Lung (tissue), 12 donors: ENCODE data around the gene KPRP. TPM values are rescaled to one million over a fixed set of nuclear protein-coding genes. Genes with fewer than 3 reads are reported as not detected.

Experiments
- ATAC-seq: fragments of 200-7000 bp; cut with Tn5 transposase; one replicate; pipeline ENCODE4 v1.9.1; 2020; ENCODE audit warnings: moderate number of reproducible peaks; ENCODE audit not compliant: insufficient read depth, low FRiP score
- DNase-seq, 3 donors: peaks; one replicate each; pipeline ENCODE4 v3.0.0-alpha.2; 2013 to 2017
- H3K27ac ChIP-seq, 2 donors: one replicate each; pipeline ENCODE4 v1.5.1; 2013; ENCODE audit warnings: mild to moderate bottlenecking in 2 of 2, moderate library complexity in 2 of 2, control low read depth in 1 of 2, inconsistent platforms in 1 of 2, low read depth in 1 of 2, low read length in 1 of 2
- H3K27me3 ChIP-seq, 3 donors: one replicate each; pipeline ENCODE4 v1.5.1; 2013; ENCODE audit warnings: low read length in 2 of 3; ENCODE audit not compliant: control insufficient read depth in 3 of 3, insufficient read depth in 3 of 3
- H3K36me3 ChIP-seq, 4 donors: one replicate each; pipeline ENCODE4 v1.5.1; 2013; ENCODE audit warnings: low read length in 4 of 4, mild to moderate bottlenecking in 1 of 4, moderate library complexity in 1 of 4; ENCODE audit not compliant: control insufficient read depth in 4 of 4, insufficient read depth in 4 of 4
- H3K4me1 ChIP-seq, 5 donors: one replicate each; pipeline ENCODE4 v1.5.1; 2013; ENCODE audit warnings: low read length in 5 of 5, mild to moderate bottlenecking in 2 of 5, moderate library complexity in 1 of 5; ENCODE audit not compliant: control insufficient read depth in 5 of 5, insufficient read depth in 5 of 5
- H3K4me3 ChIP-seq: one replicate; pipeline ENCODE4 v1.5.1; 2013; ENCODE audit warnings: mild to moderate bottlenecking, control low read depth, moderate library complexity
- H3K9ac ChIP-seq, 2 donors: one replicate each; pipeline ENCODE4 v1.5.1; 2013; ENCODE audit warnings: low read length in 2 of 2, control low read depth in 1 of 2; ENCODE audit not compliant: insufficient read depth in 1 of 2
- H3K9me3 ChIP-seq, 4 donors: one replicate each; pipeline ENCODE4 v1.5.1; 2013; ENCODE audit warnings: low read length in 3 of 4, mild to moderate bottlenecking in 1 of 4, moderate library complexity in 1 of 4; ENCODE audit not compliant: control insufficient read depth in 4 of 4, insufficient read depth in 3 of 4
- WGBS, 2 donors: extraction: QIAGEN DNeasy Blood & Tissue Kit; methylation state at CpG; one replicate each; pipeline ENCODE4 v1.1.7; 2013; 5-methylcytosine and 5-hydroxymethylcytosine counted together
- polyA plus RNA-seq, 2 donors: library from polyadenylated mRNA; stranded (reverse); fragments of 200-250 nt; gene quantifications; one replicate each; pipeline ENCODE4 v1.2.1, GENCODE V29; 2013
- total RNA-seq, 2 donors: library from RNA; depleted of rRNA in 1 of 2; stranded (reverse); fragments of >200 nt in 1 of 2; gene quantifications; one replicate each; pipeline ENCODE4 v1.2.1, GENCODE V29; 2014 to 2021
- TF ChIP-seq, protein P1 (sequence below): IDR thresholded peaks from 2 replicates; pipeline ENCODE4 v1.5.1; 2012; ENCODE audit warnings: mild to moderate bottlenecking; ENCODE audit errors: control extremely low read depth, extremely low read depth
- donor health status: control.
- donor health status: control.
- donor health status: Bipolar disorder and iron deficiency.
- donor health status: healthy.
- donor health status: DM: yes; HTN: yes; CAD: no.

The KPRP gene
- total and polyA plus RNA-seq, 4 donors, result not detected

- Histone ChIP-seq H3K4me1 (no peaks in the 10 kb centered on the region), H3K9ac (no peak overlapping the region), H3K36me3 (no peaks in the 10 kb centered on the region), H3K4me3 (no peak overlapping the region), H3K9me3 (peaks cover 0 to 8% (median 0%) of the 10 kb centered on the region in 4 donors), H3K27ac (no peak overlapping the region), H3K27me3 (no peaks in the 10 kb centered on the region)
- no peak for DNase-seq
- WGBS, 2 donors, result 91 to 96% methylated on average over 31 of the region's 31 CpGs
- no peak for ATAC-seq
- TF ChIP-seq, protein P1, sequence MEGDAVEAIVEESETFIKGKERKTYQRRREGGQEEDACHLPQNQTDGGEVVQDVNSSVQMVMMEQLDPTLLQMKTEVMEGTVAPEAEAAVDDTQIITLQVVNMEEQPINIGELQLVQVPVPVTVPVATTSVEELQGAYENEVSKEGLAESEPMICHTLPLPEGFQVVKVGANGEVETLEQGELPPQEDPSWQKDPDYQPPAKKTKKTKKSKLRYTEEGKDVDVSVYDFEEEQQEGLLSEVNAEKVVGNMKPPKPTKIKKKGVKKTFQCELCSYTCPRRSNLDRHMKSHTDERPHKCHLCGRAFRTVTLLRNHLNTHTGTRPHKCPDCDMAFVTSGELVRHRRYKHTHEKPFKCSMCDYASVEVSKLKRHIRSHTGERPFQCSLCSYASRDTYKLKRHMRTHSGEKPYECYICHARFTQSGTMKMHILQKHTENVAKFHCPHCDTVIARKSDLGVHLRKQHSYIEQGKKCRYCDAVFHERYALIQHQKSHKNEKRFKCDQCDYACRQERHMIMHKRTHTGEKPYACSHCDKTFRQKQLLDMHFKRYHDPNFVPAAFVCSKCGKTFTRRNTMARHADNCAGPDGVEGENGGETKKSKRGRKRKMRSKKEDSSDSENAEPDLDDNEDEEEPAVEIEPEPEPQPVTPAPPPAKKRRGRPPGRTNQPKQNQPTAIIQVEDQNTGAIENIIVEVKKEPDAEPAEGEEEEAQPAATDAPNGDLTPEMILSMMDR, result no peak
These were observed 2.8 kb downstream of the KPRP start for GRCh38 chr1:152760551-152761190.

DNA sequence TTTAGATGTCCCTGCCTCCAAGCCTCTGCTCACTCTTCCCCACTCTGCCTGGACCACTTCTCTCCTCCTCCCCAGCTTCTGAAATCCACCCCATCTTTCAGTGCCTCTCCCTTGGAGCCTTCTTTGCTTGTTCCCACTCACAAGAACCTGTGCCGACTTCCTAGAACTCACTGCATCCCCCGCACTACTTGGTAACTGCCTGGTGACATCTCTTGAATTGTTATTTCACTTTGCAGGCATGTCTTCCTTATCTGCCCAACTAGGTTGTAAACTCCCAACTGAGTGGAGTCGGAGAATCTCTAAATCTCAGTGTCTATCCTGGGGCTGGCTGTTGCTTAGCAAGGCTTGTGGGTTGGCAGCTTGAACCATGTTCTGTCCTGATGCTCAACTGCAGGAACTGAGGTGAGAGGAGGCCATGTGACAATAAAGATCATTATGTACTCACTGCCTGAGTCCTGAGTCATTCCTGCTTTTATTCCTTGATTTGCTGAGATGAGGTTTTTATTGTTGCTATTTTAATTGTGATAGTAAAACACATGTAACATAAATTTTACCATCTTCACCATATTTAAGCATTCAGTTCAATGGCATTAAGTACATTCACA lies 3.9 kb downstream of the KPRP start:
- Histone ChIP-seq H3K27ac (no peak overlapping the region), H3K27me3 (no peaks in the 10 kb centered on the region), H3K4me3 (no peak overlapping the region), H3K9me3 (peaks cover 0 to 11% (median 0%) of the 10 kb centered on the region in 4 donors), H3K36me3 (no peaks in the 10 kb centered on the region), H3K4me1 (no peaks in the 10 kb centered on the region), H3K9ac (no peak overlapping the region)
- no peak for DNase-seq
- TF ChIP-seq, protein P1, result no peak
- WGBS, 2 donors, result 87 to 92% methylated on average over 3 of the region's 3 CpGs
- ATAC-seq, result no peak

- Histone ChIP-seq H3K36me3 (no peaks in the 10 kb centered on the region), H3K27ac (no peak overlapping the region), H3K9ac (no peak overlapping the region), H3K4me1 (no peaks in the 10 kb centered on the region), H3K9me3 (peaks cover 0 to 4% (median 0%) of the 10 kb centered on the region in 4 donors), H3K4me3 (no peak overlapping the region), H3K27me3 (no peaks in the 10 kb centered on the region)
- 52 to 53% methylated on average over 8 of the region's 8 CpGs for WGBS, 2 donors
- DNase-seq (no peak), ATAC-seq (no peak)
- TF ChIP-seq, protein P1, result no peak
These were observed 11.2 kb downstream of the KPRP start for GRCh38 chr1:152768847-152769533.
